Cardiac muscle cell (in vitro differentiated cells and primary cell): ENCODE measurements around the gene SFI1. TPM values are rescaled to one million over a fixed set of nuclear protein-coding genes. Genes with fewer than 3 reads are reported as not detected.
A peak's percentile ranks its signal among the peaks of the same experiment; 100 is the strongest.
"Not testable (repeated sequence)": the region's sequence is repeated elsewhere in the genome, so short reads cannot be mapped to it uniquely, and the experiment has no call there.

Experiments
- DNase-seq, 2 donors: peaks; one replicate each; pipeline versions ENCODE4 v3.0.0 to v3.0.0-alpha.2; 2010 to 2017; ENCODE audit warnings: low read depth in 1 of 2, low spot score in 1 of 2
- H3K27ac ChIP-seq: fragments of 200-600 bp; sonication (generic); 2 replicates; pipeline ENCODE4 v1.5.1; 2016
- H3K27me3 ChIP-seq: fragments of 200-600 bp; sonication (generic); 2 replicates; pipeline ENCODE4 v1.6.0; 2016; ENCODE audit warnings: control low read depth
- H3K36me3 ChIP-seq: fragments of 200-600 bp; sonication (generic); 2 replicates; pipeline ENCODE4 v1.5.1; 2016; ENCODE audit warnings: control low read depth
- H3K4me1 ChIP-seq: fragments of 200-600 bp; sonication (generic); 2 replicates; pipeline ENCODE4 v1.8.1; 2017; ENCODE audit warnings: low read depth, mild to moderate bottlenecking, mixed run types
- H3K4me3 ChIP-seq: fragments of 200-600 bp; sonication (generic); 2 replicates; pipeline ENCODE4 v1.5.1; 2016; ENCODE audit warnings: mild to moderate bottlenecking
- H3K9me3 ChIP-seq: fragments of 200-600 bp; sonication (generic); 2 replicates; pipeline ENCODE4 v1.5.1; 2017; ENCODE audit warnings: low read depth, mild to moderate bottlenecking, control low read depth
- CTCF ChIP-seq: IDR thresholded peaks from 2 replicates; pipeline ENCODE4 v1.5.1; 2012; ENCODE audit warnings: low read depth, mild to moderate bottlenecking, low read length
- polyA plus RNA-seq: library from polyadenylated mRNA; unstranded; fragments of >200 nt; fragmentation: Nextera tagmentation; extraction: Ambion mirVana; gene quantifications from 2 replicates; pipeline ENCODE4 v1.2.1, GENCODE V29; 2016
- total RNA-seq: library from RNA; depleted of rRNA; stranded (reverse); fragments of >200 nt; gene quantifications from 2 replicates; pipeline ENCODE4 v1.2.3, GENCODE V29; 2016

SFI1 gene
- total and polyA plus RNA-seq, 2 experiments from 2014 or later: 13.6 to 23.8 TPM

DNA sequence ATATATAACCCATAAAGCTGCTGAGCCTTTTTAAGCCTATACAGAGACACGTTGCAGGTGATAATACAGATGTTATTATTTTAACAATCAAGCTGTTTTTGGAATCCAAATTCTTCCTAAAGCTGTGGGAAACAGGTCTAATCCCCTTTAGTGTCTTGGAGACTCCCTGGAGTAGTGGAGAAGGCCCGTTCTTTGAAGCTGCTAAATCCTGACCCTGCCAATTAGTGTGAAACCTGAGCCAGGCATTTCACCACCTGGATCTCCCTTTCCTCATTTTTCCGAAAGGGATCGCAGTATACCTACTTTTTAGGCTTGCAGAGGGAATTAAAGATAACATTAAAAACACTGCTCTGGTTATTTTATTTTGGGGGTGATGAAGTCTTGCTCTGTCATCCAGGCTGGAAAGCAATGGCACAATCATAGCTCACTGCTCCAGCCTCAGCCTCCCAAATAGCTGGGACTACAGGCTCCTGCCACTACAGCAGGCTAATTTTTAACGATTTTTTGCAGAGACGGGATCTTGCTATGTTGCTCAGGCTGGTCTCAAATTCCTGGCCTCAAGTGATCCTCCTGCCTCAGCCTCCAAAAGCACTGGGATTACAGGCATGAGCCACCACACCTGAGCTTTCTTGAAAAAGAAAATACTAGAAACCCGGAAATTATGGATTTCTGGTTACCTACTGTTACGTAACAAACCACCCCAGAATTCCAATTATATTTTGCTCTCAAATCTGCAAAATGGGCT is 4.9 kb upstream of the SFI1 start:
- TF ChIP-seq CTCF: no peak
- H3K4me3 ChIP-seq: no peak overlapping the region
- H3K27ac ChIP-seq: peak overlapping the region; percentile 95
- peaks cover 6% of the 10 kb centered on the region for H3K4me1 ChIP-seq
- no peaks in the 10 kb centered on the region for H3K27me3 ChIP-seq
- DNase-seq: no peak
- no peaks in the 10 kb centered on the region for H3K9me3 ChIP-seq
- H3K36me3 ChIP-seq: peaks cover 9% of the 10 kb centered on the region

GRCh38 chr22:31492151-31492550 is 4.2 kb upstream of the SFI1 start:
- Histone ChIP-seq H3K9me3 (no peaks in the 10 kb centered on the region), H3K27ac (no peak overlapping the region), H3K27me3 (no peaks in the 10 kb centered on the region), H3K4me3 (no peak overlapping the region), H3K36me3 (peaks cover 6% of the 10 kb centered on the region), H3K4me1 (peaks cover 6% of the 10 kb centered on the region)
- no peak for TF ChIP-seq CTCF
- peak in 1 of 2 donors; percentile 3 for DNase-seq

GRCh38 chr22:31493355-31493754 is 3.0 kb upstream of the SFI1 start:
- H3K27me3 ChIP-seq, H3K9me3 ChIP-seq, DNase-seq, H3K27ac ChIP-seq, H3K4me3 ChIP-seq, H3K4me1 ChIP-seq, H3K36me3 ChIP-seq: not testable (repeated sequence)

DNA sequence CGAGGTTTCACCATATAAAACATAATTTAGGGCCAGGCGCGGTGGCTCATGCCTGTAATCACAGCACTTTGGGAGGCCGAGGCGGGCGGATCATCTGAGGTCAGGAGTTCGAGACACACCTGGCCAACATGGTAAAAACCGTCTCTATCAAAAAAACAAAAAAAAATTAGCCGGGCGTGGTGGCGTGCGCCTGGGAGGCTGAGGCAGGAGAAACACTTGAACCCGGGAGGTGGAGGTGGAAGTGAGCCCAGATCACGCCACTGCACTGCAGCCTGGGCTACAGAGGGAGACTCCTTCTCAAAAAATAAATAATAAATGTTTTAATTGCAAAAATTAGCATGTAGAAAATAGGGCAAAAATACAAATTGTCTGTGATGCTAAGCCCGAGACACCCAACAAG is 993 bp upstream of the SFI1 start:
- Histone ChIP-seq H3K36me3 (no peaks in the 10 kb centered on the region), H3K4me1 (peaks cover 6% of the 10 kb centered on the region), H3K4me3 (peak overlapping the region; percentile 65), H3K27me3 (no peaks in the 10 kb centered on the region), H3K9me3 (no peaks in the 10 kb centered on the region), H3K27ac (no peak overlapping the region)
- TF ChIP-seq CTCF: no peak
- no peak for DNase-seq

GRCh38 chr22:31496735-31497146 is 405 bp downstream of the SFI1 start:
- peak in 1 of 2 donors; percentile 14 for DNase-seq
- Histone ChIP-seq H3K36me3 (no peaks in the 10 kb centered on the region), H3K4me1 (no peaks in the 10 kb centered on the region), H3K9me3 (no peaks in the 10 kb centered on the region), H3K27me3 (no peaks in the 10 kb centered on the region), H3K27ac (no peak overlapping the region), H3K4me3 (peak overlapping the region; percentile 65)
- no peak for TF ChIP-seq CTCF

GRCh38 chr22:31497148-31497938 is 1.0 kb downstream of the SFI1 start:
- DNase-seq: no peak
- H3K27ac ChIP-seq: no peak overlapping the region
- H3K4me1 ChIP-seq: no peaks in the 10 kb centered on the region
- H3K36me3 ChIP-seq: no peaks in the 10 kb centered on the region
- H3K4me3 ChIP-seq: peak overlapping the region; percentile 65
- H3K9me3 ChIP-seq: no peaks in the 10 kb centered on the region
- no peak for TF ChIP-seq CTCF
- H3K27me3 ChIP-seq: no peaks in the 10 kb centered on the region
